Cardiac fibroblast (primary cell): ENCODE measurements around the gene PLEK.

Experiments used
- DNase-seq, 2 donors: peaks; one replicate each; pipeline versions ENCODE4 v3.0.0 to v3.0.0-alpha.2; 2010; ENCODE audit warnings: low read depth in 2 of 2
- H3K4me3 ChIP-seq, 2 donors: replicated peaks in 1 of 2; 1 replicate in 1 of 2; 2 replicates in 1 of 2; pipeline ENCODE4 v1.5.1; 2011; ENCODE audit warnings: low read depth in 2 of 2, low read length in 2 of 2, mild to moderate bottlenecking in 2 of 2, moderate library complexity in 1 of 2
- CTCF ChIP-seq: IDR thresholded peaks from one replicate; pipeline ENCODE4 v1.5.1; 2011; ENCODE audit warnings: low read depth, mild to moderate bottlenecking, low read length, inconsistent platforms

The PLEK gene

GRCh38 chr2:68417926-68418325 lies 52.8 kb downstream of the PLEK start:
- no peak for DNase-seq
- no peak for TF ChIP-seq CTCF
- H3K4me3 ChIP-seq = no peak overlapping the region

GRCh38 chr2:68418419-68418818 lies 53.3 kb downstream of the PLEK start:
- TF ChIP-seq CTCF = no peak
- DNase-seq = no peak
- H3K4me3 ChIP-seq = no peak overlapping the region

GRCh38 chr2:68418855-68419254 lies 53.8 kb downstream of the PLEK start:
- no peak overlapping the region for H3K4me3 ChIP-seq
- TF ChIP-seq CTCF = no peak
- DNase-seq = no peak

- no peak overlapping the region for H3K4me3 ChIP-seq
- TF ChIP-seq CTCF = no peak
- DNase-seq = peak; percentile 26 to 38
Observed at GRCh38 chr2:68420254-68420910, 55.3 kb downstream of the PLEK start.

GRCh38 chr2:68423966-68424650 lies 59.0 kb downstream of the PLEK start:
- no peak for DNase-seq
- no peak for TF ChIP-seq CTCF
- no peak overlapping the region for H3K4me3 ChIP-seq

- no peak overlapping the region for H3K4me3 ChIP-seq
- no peak for DNase-seq
- no peak for TF ChIP-seq CTCF
Observed at GRCh38 chr2:68425503-68425902, 60.4 kb downstream of the PLEK start.
